Thyroid gland (tissue), 4 donors: ENCODE measurements around the gene DDX17. TPM values are rescaled to one million over a fixed set of nuclear protein-coding genes. Genes with fewer than 3 reads are reported as not detected.

Experiments
- DNase-seq, 2 donors: peaks; one replicate each; pipeline ENCODE4 v3.0.0-alpha.2; 2019
- H3K27ac ChIP-seq, 3 donors: fragments of 200-600 bp; sonication (generic); 1 replicate in 2 of 3; 2 replicates in 1 of 3; pipeline ENCODE4 v1.5.1; 2016 to 2019; ENCODE audit warnings: mild to moderate bottlenecking in 1 of 3, moderate library complexity in 1 of 3
- H3K27me3 ChIP-seq: fragments of 200-600 bp; sonication (generic); one replicate; pipeline ENCODE4 v1.5.1; 2019
- H3K36me3 ChIP-seq, 2 donors: fragments of 200-600 bp; sonication (generic); one replicate each; pipeline ENCODE4 v1.5.1; 2016 to 2019
- H3K4me1 ChIP-seq, 2 donors: fragments of 200-600 bp; sonication (generic); one replicate each; pipeline ENCODE4 v1.5.1; 2017 to 2019
- H3K4me3 ChIP-seq, 3 donors: fragments of 200-600 bp; sonication (generic); replicated peaks in 1 of 3; 1 replicate in 2 of 3; 2 replicates in 1 of 3; pipeline ENCODE4 v1.5.1; 2016; ENCODE audit warnings: mild to moderate bottlenecking in 1 of 3
- H3K9me3 ChIP-seq: fragments of 200-600 bp; sonication (generic); one replicate; pipeline ENCODE4 v1.5.1; 2017
- CTCF ChIP-seq, 6 experiments: fragments of 200-600 bp in 3 of 6; fragments of 450-650 bp in 3 of 6; sonication (generic) in 3 of 6; IDR thresholded peaks; one replicate each; pipeline ENCODE4 v1.5.1; 2016 to 2019; ENCODE audit warnings: antibody characterized with exemption in 6 of 6, mild to moderate bottlenecking in 2 of 6, inconsistent platforms in 1 of 6, moderate library complexity in 1 of 6
- POLR2A ChIP-seq, 2 donors: fragments of 450-650 bp; IDR thresholded peaks; one replicate each; pipeline ENCODE4 v1.6.1; 2017; ENCODE audit warnings: antibody characterized with exemption in 2 of 2, mild to moderate bottlenecking in 2 of 2, moderate library complexity in 1 of 2
- WGBS, 2 donors: methylation state at CpG; one replicate each; pipeline ENCODE4 v1.1.5; 2017; 5-methylcytosine and 5-hydroxymethylcytosine counted together
- intact Hi-C: fragments of 100-400 bp; cut with DNase I; formaldehyde crosslinking; loops from one replicate; pipeline ENCODE4 v1.15.1; 2023
- total RNA-seq, 4 donors: library from RNA; depleted of rRNA; stranded (reverse); fragments of >200 nt; gene quantifications; one replicate each; pipeline ENCODE4 v1.2.3, GENCODE V29; 2016

The DDX17 gene
- total RNA-seq, 4 donors from 2014 or later = 594 to 1,014 (median 833) TPM

- intact Hi-C loops = no loop called here
- TF ChIP-seq CTCF (IDR thresholded peaks at IDR 0.05) = no peak
- TF ChIP-seq POLR2A (IDR thresholded peaks at IDR 0.05) = peak in 1 of 2 donors; percentile 30
- WGBS, 2 donors = 2% methylated on average over 33 of the region's 35 CpGs
Measured at GRCh38 chr22:38504731-38505540, 1.2 kb downstream of the DDX17 start.

GRCh38 chr22:38503021-38503420 is 3.1 kb downstream of the DDX17 start:
- H3K36me3 ChIP-seq = peaks cover 23 to 28% of the 10 kb centered on the region in 2 donors
- intact Hi-C loops = no loop called here

More at GRCh38 chr22:38504731-38505540, 1.2 kb downstream of the DDX17 start:
- DNase-seq = peak; percentile 60 to 63
- Histone ChIP-seq H3K4me1 (peaks cover 40 to 57% of the 10 kb centered on the region in 2 donors), H3K4me3 (peak overlapping the region; percentile 81 to 99 (median 97)), H3K9me3 (no peaks in the 10 kb centered on the region), H3K27ac (peak overlapping the region; percentile 100), H3K27me3 (no peaks in the 10 kb centered on the region), H3K36me3 (peaks cover 4 to 9% of the 10 kb centered on the region in 2 donors)

GRCh38 chr22:38501797-38502672 is 4.1 kb downstream of the DDX17 start:
- WGBS, 2 donors = 88 to 89% methylated on average over 10 of the region's 10 CpGs
- TF ChIP-seq POLR2A (IDR thresholded peaks at IDR 0.05) (no peak), CTCF (IDR thresholded peaks at IDR 0.05) (no peak)
- H3K36me3 ChIP-seq = peaks cover 33 to 38% of the 10 kb centered on the region in 2 donors
- no peak for DNase-seq
- H3K4me1 ChIP-seq = peaks cover 28 to 33% of the 10 kb centered on the region in 2 donors
- H3K4me3 ChIP-seq = no peak overlapping the region
- H3K9me3 ChIP-seq = no peaks in the 10 kb centered on the region
- peak overlapping the region in 1 of 3 donors; percentile 1 for H3K27ac ChIP-seq
- intact Hi-C loops = no loop called here
- H3K27me3 ChIP-seq = no peaks in the 10 kb centered on the region

More at GRCh38 chr22:38503021-38503420, 3.1 kb downstream of the DDX17 start:
- peak overlapping the region in 1 of 3 donors; percentile 100 for H3K27ac ChIP-seq
- peaks cover 36 to 43% of the 10 kb centered on the region in 2 donors for H3K4me1 ChIP-seq
- H3K4me3 ChIP-seq = peak overlapping the region in 1 of 3 donors; percentile 97
- DNase-seq = no peak
- WGBS, 2 donors = 44 to 47% methylated on average over 4 of the region's 4 CpGs
- no peaks in the 10 kb centered on the region for H3K27me3 ChIP-seq
- H3K9me3 ChIP-seq = no peaks in the 10 kb centered on the region
- TF ChIP-seq CTCF (IDR thresholded peaks at IDR 0.05) = no peak
- TF ChIP-seq POLR2A (IDR thresholded peaks at IDR 0.05) = no peak

- TF ChIP-seq CTCF (IDR thresholded peaks at IDR 0.05) = no peak
- TF ChIP-seq POLR2A (IDR thresholded peaks at IDR 0.05) = no peak
- no peak overlapping the region for H3K27ac ChIP-seq
- no peaks in the 10 kb centered on the region for H3K9me3 ChIP-seq
- H3K27me3 ChIP-seq = no peaks in the 10 kb centered on the region
- DNase-seq = no peak
- no peak overlapping the region for H3K4me3 ChIP-seq
- H3K36me3 ChIP-seq = peaks cover 75 to 79% of the 10 kb centered on the region in 2 donors
- 90 to 96% methylated on average over 3 of the region's 3 CpGs for WGBS, 2 donors
- intact Hi-C loops = no loop called here
- peaks cover 13 to 14% of the 10 kb centered on the region in 2 donors for H3K4me1 ChIP-seq
Measured at GRCh38 chr22:38497869-38498268, 8.2 kb downstream of the DDX17 start.
